ENCODE data around the gene C14orf132. TPM values are rescaled to one million over a fixed set of nuclear protein-coding genes. Genes with fewer than 3 reads are reported as not detected.
A peak's percentile ranks its signal among the peaks of the same experiment; 100 is the strongest.

The C14orf132 gene
- total and polyA plus RNA-seq, 2 donors (not counting 1 experiment from before 2014, with no cell fraction given), result 0.30 to 0.85 TPM

- intact Hi-C loops (cut with micrococcal nuclease), result no loop called here
- H3K9me3 ChIP-seq (ENCODE audit: control extremely low read depth in 1 of 3, control insufficient read depth in 2 of 3, insufficient read depth in 1 of 3, low read length in 2 of 3), result no peaks in the 10 kb centered on the region
- H3K4me3 Mint-ChIP-seq, result peak overlapping the region; percentile 78
- TF ChIP-seq EZH2 (IDR thresholded peaks at IDR 0.05; ENCODE audit: borderline replicate concordance, insufficient read depth, low read depth, low read length, poor library complexity, severe bottlenecking) (no peak), CTCF (IDR thresholded peaks at IDR 0.05) (no peak)
- H3K79me2 ChIP-seq (ENCODE audit: control insufficient read depth, insufficient read depth, low read length), result no peaks in the 10 kb centered on the region
- ChIA-PET CTCF (interaction anchor here (0.8 kb wide), 1 partner anchor 44 kb away, joined by 3 read pairs; no protein-coding TSS in a partner anchor), POLR2A (no interaction called here)
- peaks cover 18 to 25% of the 10 kb centered on the region in 2 donors for H3K4me1 ChIP-seq (ENCODE audit: control insufficient read depth in 2 of 2, insufficient read depth in 2 of 2, low read length in 2 of 2)
- 34% methylated on average over 7 of the region's 7 CpGs for WGBS (ENCODE audit: insufficient coverage)
- H3K4me2 ChIP-seq (replicated peaks; ENCODE audit: low read depth, low read length, poor library complexity, severe bottlenecking), result peak overlapping the region; percentile 96
- peaks cover 57% of the 10 kb centered on the region for H3K27me3 Mint-ChIP-seq
- no peak overlapping the region for H3K9ac ChIP-seq (ENCODE audit: low read length)
- H3K27ac ChIP-seq (ENCODE audit: low read length in 2 of 2), result no peak overlapping the region
- H3K9me3 Mint-ChIP-seq (ENCODE audit: insufficient read depth), result peaks cover 2% of the 10 kb centered on the region
- no peaks in the 10 kb centered on the region for H4K20me1 ChIP-seq (ENCODE audit: control insufficient read depth, insufficient read depth, low read length, poor library complexity, severe bottlenecking)
- H3K4me1 Mint-ChIP-seq, result peaks cover 21% of the 10 kb centered on the region
- ATAC-seq (ENCODE audit: low read depth) (peak; percentile 10), DNase-seq (no peak)
- H3K36me3 ChIP-seq (replicated peaks in 1 of 2; ENCODE audit: control extremely low read depth in 1 of 2, control insufficient read depth in 1 of 2, extremely low read depth in 1 of 2, insufficient read depth in 2 of 2, low read length in 1 of 2), result no peaks in the 10 kb centered on the region
- peaks cover 0 to 49% (median 28%) of the 10 kb centered on the region in 4 experiments for H3K27me3 ChIP-seq (replicated peaks in 1 of 4; ENCODE audit: control extremely low read depth in 1 of 4, control insufficient read depth in 3 of 4, insufficient read depth in 4 of 4, low read length in 3 of 4)
- H2AFZ ChIP-seq (ENCODE audit: insufficient read depth, low read depth, low read length, poor library complexity, severe bottlenecking), result peak overlapping the region; percentile 41
- H3K27ac Mint-ChIP-seq, result no peak overlapping the region
- H3K4me3 ChIP-seq (ENCODE audit: control extremely low read depth in 1 of 5, extremely low read depth in 1 of 5, insufficient read depth in 1 of 5, low read depth in 2 of 5, low read length in 4 of 5), result no peak overlapping the region
These were observed 1.1 kb upstream of the C14orf132 start for GRCh38 chr14:96037891-96038557.

- peaks cover 21% of the 10 kb centered on the region for H3K4me1 Mint-ChIP-seq
- intact Hi-C loops (cut with micrococcal nuclease), result no loop called here
- H3K36me3 ChIP-seq (replicated peaks in 1 of 2; ENCODE audit: control extremely low read depth in 1 of 2, control insufficient read depth in 1 of 2, extremely low read depth in 1 of 2, insufficient read depth in 2 of 2, low read length in 1 of 2), result no peaks in the 10 kb centered on the region
- WGBS (ENCODE audit: insufficient coverage), result 47% methylated on average over 10 of the region's 10 CpGs
- no peaks in the 10 kb centered on the region for H3K79me2 ChIP-seq (ENCODE audit: control insufficient read depth, insufficient read depth, low read length)
- H4K20me1 ChIP-seq (ENCODE audit: control insufficient read depth, insufficient read depth, low read length, poor library complexity, severe bottlenecking), result no peaks in the 10 kb centered on the region
- peak overlapping the region; percentile 58 for H3K9ac ChIP-seq (ENCODE audit: low read length)
- DNase-seq (peak; percentile 32), ATAC-seq (ENCODE audit: low read depth) (no peak)
- TF ChIP-seq CTCF (IDR thresholded peaks at IDR 0.05) (no peak), EZH2 (IDR thresholded peaks at IDR 0.05; ENCODE audit: borderline replicate concordance, insufficient read depth, low read depth, low read length, poor library complexity, severe bottlenecking) (no peak)
- peak overlapping the region; percentile 41 for H2AFZ ChIP-seq (ENCODE audit: insufficient read depth, low read depth, low read length, poor library complexity, severe bottlenecking)
- H3K9me3 ChIP-seq (ENCODE audit: control extremely low read depth in 1 of 3, control insufficient read depth in 2 of 3, insufficient read depth in 1 of 3, low read length in 2 of 3), result no peaks in the 10 kb centered on the region
- peaks cover 59% of the 10 kb centered on the region for H3K27me3 Mint-ChIP-seq
- peak overlapping the region in 4 of 5 experiments; percentile 39 to 59 (median 52) for H3K4me3 ChIP-seq (ENCODE audit: control extremely low read depth in 1 of 5, extremely low read depth in 1 of 5, insufficient read depth in 1 of 5, low read depth in 2 of 5, low read length in 4 of 5)
- H3K9me3 Mint-ChIP-seq (ENCODE audit: insufficient read depth), result peaks cover 2% of the 10 kb centered on the region
- no peak overlapping the region for H3K27ac ChIP-seq (ENCODE audit: low read length in 2 of 2)
- ChIA-PET CTCF (interaction anchor here (0.8 kb wide), 1 partner anchor 44 kb away, joined by 3 read pairs; no protein-coding TSS in a partner anchor), POLR2A (no interaction called here)
- H3K27me3 ChIP-seq (replicated peaks in 1 of 4; ENCODE audit: control extremely low read depth in 1 of 4, control insufficient read depth in 3 of 4, insufficient read depth in 4 of 4, low read length in 3 of 4), result peaks cover 0 to 54% (median 31%) of the 10 kb centered on the region in 4 experiments
- H3K4me1 ChIP-seq (ENCODE audit: control insufficient read depth in 2 of 2, insufficient read depth in 2 of 2, low read length in 2 of 2), result peaks cover 18 to 25% of the 10 kb centered on the region in 2 donors
- H3K4me2 ChIP-seq (replicated peaks; ENCODE audit: low read depth, low read length, poor library complexity, severe bottlenecking), result peak overlapping the region; percentile 96
- no peak overlapping the region for H3K27ac Mint-ChIP-seq
- peak overlapping the region; percentile 78 for H3K4me3 Mint-ChIP-seq
These were observed 623 bp upstream of the C14orf132 start for GRCh38 chr14:96038558-96038919.

Data from B cell (primary cell).